Fibroblast of upper back skin (primary cell): Measurements from ENCODE around the gene MAP4K3.

Experiments
- DNase-seq: peaks from one replicate; pipeline ENCODE4 v3.0.0-alpha.2; 2013

MAP4K3 gene

DNA sequence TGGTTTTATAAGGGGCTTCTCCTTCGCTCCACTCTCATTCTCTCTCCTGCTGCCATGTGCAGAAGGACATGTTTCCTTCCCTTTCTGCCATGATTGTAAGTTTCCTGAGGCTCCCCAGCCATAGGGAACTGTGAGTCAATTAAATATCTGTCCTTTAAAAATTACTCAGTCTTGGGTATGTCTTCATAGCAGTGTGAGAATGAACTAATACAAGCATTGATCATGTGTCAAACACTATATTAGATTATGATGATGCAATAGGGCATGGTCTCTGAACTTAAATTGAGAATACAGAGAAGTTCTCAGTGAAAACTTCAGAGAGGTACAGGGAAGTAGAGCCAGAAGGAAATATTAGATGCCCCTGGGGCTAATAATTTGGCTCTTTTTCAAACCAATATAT lies 5.9 kb upstream of the MAP4K3 start:
- DNase-seq: no peak

DNA sequence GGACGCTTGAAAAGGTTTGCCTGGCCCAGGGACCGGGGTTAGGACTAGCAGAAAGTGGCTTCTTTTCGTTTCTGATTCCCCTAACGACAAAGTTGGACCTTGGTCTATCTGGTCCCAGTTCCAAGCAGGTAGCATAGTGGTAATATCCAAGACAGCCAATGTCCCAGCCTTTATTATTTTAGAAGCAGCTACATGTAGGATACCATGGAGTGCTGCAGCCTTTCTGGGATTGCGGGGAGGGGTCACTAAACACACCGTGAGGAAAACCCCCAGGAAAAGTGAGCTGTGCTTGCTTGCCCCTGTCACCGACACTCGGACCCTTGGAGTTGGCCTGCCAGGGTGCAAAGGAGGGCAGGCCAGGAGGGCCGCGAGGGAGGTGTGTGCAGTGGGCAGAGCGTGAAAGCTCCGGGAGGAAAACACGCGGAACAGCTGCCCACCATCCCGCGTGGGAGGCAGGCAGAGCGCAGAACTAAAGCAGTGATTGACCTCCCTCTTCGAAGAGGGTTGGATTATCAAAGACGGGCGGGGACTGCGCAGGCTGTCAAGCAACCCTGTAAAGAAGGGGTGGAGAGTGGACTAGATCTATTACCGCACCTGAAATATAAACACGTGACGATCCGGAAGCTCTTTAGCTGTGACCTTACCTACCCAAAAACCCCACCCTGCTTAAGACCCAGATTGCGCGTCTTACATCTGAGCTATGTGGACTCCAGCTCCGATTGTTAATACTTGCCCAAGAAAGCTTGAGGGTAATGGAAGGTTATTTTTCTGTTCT lies 624 bp upstream of the MAP4K3 start:
- no peak for DNase-seq

DNA sequence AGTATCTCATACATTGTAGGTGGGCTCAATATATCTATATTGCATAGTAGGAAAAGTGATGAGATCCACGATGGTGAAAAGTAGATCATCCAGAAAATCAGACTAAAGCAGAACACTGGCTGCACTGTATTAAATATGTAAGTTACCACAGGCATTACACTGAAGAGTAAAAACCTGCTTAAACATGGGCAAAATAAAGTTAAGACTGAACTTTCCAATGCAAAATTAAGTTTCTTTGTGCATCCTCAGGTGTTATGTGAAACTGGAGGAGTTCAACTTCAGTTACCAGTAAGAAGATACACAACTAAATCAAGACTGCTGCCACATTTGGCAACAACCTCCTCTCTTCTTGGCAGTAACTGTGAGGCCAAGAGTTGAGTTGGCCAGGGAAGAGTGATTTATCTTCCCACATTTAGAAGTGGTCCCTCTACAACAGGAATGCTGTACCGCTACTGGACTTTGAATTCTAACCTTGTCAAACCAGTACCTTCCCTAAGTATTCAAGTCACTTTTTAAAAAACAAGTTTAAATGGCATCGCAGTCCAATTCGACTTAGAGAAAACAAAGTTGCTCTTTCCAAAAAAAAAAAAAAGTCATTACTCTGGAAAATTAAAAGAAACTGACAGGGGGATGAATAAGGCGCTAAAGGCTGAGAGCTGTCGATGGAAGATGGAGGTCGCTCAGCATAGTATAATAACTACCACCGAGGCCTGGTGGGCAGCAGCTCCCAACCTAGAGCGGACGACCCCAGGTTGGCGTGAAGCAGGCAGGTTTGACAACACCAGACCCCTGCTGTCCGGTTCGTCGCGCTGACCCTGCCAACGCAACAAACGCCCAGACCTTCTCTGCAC lies 1.1 kb downstream of the MAP4K3 start:
- peak; percentile 66 for DNase-seq

DNA sequence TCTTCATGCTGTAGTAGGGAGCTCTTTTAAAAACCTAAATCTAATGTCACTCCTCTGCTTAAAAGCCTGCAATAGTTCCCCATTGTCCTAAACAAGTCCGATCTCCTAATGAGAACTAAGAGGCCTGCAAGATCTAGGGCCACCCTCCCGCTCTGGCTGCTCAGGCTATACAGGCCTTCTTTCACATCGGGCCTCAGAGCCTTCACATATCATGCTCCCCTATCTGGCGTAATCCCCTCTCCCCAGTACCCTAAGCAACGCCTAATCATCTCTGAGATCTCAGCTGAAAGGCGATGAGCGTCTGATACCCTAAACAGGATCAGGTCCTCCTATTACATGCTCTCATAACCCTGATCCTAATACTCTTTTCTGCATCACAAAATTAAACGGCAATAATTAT lies 1.9 kb downstream of the MAP4K3 start:
- no peak for DNase-seq

DNA sequence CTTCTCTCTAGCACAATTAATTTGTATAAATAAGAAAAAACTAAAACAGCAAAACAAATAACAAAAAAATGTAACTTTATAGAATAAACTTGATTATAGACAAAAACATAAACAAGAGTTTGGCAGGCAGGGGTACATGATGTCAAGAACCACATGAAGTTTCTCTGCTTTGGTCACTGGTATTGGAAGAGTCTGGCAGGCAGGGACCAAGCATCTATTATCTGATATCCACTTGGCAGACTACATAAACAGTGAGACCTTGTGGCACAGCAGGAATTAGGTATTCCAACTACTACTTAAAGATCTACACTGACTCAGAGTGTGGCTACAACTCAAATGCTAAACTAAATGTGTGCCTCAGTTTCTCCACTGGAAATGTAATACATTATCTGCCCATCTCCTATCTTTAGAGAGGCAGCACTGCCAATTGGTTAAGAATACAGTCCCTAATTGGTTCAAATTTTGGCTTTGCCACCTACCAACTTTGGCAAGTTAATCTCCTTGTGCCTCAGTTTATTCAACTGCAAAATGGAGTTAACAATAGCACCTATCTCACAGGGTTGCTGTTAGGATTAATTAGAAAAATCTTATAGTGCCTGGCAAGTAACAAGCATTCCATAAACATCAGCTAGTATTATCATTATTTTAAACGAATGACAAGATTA lies 2.7 kb downstream of the MAP4K3 start:
- no peak for DNase-seq

DNA sequence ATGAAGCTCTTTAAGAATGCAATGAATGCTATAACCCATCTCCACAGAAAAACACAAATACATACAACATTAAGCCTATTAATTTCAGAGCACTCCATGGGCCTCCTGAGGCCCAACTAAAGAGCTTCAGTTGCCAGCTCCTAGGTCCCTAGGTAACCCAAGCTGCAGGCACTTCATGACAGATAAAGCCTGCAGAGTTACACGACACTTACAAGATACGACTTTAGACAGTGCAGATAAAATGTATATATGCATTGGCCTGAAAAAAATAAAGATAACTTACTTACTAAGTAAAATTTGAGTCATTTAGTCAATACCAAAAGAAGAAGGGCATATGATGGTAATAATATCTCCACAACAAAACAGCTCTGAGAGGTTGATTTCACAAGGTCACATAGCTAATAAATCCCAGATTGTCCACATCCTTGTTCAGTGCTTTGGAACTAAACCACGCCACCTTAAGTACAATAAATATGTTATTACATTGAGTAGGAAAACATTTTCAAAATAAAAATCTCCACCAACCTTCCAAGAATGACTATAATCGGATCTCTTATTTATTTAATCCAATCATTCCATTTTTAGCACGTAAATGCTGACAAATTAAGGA lies 3.4 kb downstream of the MAP4K3 start:
- no peak for DNase-seq

DNA sequence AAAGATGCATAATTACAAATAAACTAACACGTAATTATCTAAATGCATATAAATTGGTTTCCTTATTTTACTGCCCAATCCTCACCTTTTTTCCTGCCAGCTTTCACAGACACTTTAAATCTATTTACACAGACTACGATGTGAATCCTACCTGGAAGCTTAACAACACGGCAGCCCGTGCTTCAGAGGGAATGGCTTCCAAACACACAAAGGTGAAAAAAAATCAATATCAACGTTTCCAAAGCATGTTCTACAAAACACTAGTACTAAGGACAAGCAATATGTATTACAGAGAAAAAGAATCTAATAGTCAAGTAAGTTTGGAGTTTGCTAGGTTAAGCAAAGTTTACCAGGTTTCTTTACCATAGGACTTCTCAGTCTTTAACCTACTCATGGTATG lies 4.4 kb downstream of the MAP4K3 start:
- DNase-seq: no peak

DNA sequence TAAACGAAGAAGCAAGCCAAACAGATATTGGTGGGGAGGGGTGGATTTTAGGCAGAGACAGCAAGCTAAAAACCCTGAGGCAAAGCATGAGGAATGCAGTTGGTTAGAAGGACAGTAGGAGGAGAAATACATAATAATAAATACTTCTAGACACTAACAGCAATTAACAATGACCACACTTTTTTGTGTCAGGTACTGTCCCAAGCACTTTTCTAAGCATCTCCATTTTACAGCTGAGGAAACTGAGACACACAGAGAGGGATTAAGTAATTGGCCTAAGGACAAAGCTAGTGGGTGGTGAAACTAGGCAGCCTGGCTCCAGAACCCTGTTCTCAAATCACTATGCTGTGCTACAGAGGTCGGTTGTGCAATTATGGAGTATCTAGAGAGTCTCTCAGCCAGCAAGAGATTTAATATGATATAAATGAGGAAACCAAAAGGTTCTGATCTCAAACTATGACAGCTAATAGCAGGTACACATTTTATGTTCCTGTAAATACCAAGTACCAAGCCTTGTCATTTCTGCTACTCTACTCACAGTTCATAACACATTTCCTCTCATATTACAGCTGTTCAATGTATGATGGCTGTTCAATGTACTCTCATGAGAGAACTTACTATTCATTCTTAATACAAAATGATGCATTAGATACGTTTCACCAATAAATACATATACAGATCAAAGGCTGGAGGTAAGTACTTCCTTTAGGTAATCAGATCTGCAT lies 5.3 kb downstream of the MAP4K3 start:
- no peak for DNase-seq

DNA sequence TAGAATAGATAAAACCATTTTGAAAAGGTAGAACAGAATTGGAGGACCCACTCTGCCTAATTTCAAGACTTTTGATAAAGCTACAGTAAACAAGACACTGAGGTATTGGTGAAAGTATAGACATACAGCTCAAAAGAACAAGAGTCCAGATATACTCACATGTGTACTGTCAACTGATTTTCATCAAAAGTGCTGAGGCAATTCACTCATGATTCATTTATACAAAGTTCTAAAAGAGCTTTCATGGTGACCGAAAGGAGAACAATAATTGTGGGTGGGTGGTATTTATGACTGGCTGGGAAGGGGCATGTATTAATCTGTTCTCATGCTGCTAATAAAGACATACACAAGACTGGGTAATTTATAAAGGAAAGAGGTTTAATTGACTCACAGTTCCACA lies 7.3 kb downstream of the MAP4K3 start:
- no peak for DNase-seq

DNA sequence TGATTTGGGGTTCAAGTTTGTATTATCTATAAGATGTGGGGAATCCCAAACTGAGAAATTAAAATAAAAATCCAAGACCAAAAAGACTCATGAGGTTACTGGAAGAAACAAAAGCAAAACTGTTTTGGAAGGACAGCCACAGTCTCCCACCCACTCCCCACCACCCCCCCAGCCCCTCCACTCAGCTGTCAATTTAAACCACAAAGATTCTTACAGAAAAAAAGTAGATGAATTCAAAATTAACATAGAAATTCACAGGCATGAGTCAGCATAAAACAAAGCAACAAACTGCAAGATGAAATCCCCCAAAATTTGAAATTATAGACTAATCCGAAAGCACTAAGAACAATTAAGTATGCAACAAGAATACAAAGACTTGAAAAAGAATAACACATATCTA lies 12.1 kb downstream of the MAP4K3 start:
- no peak for DNase-seq

DNA sequence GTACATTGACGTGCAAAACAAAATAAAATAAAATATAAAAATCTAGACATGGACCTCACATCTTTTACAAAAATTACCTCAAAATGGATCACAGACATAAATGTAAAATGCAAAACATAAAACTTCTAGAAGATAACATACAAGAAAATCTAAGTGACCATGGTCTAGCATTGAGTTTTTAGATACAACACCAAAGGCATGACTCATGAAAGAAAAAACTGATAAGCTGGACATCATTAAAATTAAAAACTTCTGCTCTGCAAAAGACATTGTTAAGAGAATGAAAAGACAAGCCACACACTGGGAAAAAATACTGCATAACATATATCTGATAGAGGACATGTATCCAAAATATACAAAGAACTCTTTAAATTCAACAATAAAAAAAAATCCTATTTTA lies 14.4 kb downstream of the MAP4K3 start:
- no peak for DNase-seq

DNA sequence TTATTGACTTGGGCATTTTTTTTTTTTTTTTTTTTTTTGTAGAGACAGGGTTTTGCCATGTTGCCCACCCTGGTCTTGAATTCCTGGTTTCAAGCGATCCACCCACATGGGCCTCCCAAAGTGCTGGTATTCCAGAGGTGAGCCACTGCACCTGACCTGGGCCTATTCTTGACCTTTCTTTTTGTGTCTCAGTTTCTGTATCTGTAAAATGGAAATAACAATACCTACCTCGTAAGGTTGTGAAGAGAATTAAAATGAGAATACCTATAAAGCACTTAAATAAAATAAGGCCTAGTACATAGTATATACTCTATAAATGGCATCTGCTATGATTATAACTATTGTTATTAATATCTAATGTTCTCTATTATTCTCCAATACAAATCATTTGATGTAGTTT lies 15.7 kb downstream of the MAP4K3 start:
- DNase-seq: no peak

DNA sequence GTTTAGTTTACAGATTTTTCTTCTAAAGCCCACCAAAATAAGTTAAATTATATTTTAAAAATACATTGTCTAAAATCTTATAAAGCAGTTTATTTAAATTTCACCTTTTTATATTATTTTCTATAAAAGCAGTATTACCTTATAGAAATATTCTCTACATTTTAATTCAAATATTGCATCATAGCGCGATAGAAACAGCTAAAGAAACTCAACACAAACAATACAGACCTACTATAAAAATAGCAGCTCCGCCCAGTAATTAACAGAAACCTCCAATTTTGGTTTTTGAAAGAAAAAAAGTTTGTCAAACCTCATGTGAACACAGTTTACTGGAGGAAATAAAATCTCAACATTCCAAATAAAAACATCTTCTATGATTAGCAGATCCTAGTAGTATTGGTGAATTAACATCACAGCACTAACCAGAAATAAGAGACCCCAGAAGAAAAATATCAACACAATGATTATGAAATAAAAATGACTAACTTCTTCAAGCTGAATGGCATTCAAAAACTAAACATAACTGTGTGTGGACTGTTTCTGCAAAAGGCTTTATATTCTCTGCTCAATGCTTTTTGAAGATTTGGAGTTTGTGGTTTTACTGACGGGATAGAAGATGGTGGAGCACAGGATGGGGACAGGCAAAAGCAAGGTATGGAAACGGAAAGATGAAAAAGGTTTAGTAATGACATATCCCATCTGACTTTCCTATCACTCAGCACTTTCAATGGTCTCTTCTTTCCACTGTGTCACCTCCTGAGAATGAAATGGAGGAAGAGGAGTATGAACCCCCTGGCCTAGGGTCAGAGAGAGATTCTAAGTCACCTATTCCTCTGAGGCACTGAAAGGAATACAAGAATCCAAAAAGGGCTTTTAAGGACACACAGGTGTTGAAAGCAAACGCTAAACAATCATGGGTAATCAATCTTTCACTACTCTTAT lies 17.5 kb downstream of the MAP4K3 start:
- DNase-seq: peak; percentile 39

DNA sequence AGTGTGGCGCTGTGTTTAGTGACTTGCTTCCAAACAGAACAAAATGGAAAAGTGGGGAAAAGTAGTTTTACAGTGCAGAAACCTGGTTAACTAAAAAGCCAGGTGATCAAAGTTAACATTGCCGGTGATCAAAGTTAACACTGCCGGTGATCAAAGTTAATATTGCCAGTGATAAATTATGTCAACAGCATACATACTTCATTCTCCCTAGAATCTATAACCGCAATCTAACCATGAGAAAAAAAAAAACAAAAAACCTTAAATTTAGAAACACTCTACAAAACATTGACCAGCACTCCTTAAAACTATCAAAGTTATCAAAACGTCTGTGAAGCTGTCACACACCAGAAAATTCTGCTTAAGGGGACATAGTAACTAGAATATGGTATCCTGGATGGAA lies 18.6 kb downstream of the MAP4K3 start:
- DNase-seq: no peak

DNA sequence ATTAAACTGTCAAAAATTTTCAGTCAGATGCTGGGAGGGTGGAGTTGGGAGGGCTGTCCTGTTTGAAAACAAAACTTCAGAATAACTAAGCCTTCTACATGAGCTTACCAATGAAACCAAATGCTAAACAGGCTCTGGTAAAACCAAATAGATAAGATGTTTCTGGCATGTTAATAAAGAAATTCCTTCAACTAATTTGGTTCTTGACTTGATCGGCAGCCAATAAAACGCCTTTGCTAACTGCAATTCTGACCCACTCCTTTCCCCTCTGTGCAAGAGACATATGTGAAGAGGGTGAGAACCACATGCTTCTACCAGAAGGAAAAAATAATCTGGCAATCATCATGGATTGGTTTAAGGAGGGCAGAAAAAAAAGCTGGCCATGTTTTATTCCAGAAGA lies 20.9 kb downstream of the MAP4K3 start:
- DNase-seq: peak; percentile 84

DNA sequence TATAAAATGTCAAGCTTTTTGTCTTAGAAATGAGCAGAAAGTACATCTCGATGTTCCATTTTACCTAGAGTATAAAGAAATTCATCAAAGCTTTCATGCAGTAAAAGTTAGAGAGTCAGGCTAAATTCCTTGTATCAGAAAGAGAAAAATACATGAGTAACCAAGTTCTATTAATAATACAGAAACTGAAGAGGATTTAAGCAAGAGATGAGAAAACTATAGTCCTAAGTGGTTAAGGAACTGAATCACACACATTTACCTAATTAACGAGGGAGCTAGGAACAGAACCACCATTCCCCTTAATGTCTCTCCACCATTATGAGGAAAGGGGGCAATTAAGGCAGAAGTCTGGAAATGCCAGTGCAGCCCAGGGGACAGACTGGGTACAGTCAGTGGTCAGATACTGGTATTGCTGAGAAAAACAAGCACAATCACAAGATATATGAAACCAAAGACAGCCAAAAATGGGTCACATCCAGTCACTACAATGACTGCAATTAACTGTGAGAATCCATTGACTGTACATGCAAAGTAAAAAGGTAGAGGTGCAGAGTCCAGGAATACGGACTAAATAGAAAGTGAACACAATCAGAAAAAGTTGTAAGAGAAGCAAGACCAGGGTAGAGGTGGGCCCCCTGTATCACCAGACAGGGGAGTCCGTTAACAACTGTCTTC lies 23.9 kb downstream of the MAP4K3 start:
- no peak for DNase-seq

DNA sequence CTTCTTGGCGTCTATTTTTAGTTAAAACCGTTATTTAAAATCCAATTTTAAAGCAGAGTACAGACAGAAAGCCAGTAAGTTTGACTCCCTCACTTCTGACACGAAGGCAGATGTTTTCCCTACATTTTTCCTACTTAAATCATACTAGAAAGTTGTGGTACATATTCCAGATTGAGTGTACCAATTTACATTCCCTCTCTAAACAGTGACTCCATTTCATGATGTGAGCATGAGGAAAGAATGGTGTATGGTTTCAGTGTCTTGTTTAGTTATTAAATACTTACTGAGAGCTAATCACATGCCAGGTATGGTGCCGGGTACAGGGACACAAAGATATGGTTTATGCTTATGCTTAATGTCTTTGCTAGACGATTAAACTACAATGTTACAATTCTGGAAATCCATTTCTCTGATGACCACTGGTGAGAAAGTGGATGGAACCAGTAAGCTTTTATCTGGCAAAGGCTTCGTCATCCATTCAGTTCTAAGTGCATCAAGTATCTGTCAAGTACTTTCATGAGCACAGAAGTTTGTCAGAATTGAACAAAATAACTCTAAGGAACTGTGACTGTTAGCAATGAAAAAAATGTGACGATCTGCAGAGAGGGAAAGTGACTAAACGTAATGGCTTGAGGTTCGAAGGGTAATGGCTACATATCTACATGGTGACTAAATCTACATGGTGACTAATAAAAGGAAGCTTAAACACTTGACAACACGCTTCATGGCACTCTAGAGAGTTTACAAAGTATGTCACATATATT lies 25.7 kb downstream of the MAP4K3 start:
- peak; percentile 85 for DNase-seq

DNA sequence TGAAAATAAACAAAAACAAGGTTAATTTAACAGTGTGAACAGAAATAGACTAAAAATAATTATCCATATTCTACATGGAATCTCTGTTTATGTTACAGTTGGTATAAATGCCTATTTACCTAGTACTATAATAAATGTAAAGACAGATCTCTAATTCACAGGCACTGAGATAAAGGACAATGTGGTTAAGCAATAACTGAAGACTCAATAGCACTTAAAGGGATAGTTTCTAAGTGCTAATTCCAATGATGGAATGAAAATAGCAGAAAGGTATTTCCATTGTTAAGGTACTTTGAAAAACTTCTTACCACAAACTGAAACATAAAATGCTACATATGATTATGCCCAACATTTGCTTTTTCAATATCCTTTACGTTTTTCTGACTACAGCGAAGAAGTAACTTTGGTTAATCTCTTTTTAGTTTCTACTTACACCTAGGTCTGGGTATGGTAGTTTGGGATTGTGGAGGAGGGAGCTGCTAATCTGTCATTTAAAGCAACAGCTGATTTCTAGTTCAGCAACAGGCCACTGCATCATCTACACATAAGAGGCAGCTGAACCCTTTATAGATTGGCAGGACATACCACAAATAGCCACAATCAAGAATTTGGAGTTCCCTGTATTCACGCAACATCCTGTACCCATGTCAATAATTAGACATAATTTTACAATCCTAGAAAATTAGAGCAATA lies 27.2 kb downstream of the MAP4K3 start:
- DNase-seq: no peak

DNA sequence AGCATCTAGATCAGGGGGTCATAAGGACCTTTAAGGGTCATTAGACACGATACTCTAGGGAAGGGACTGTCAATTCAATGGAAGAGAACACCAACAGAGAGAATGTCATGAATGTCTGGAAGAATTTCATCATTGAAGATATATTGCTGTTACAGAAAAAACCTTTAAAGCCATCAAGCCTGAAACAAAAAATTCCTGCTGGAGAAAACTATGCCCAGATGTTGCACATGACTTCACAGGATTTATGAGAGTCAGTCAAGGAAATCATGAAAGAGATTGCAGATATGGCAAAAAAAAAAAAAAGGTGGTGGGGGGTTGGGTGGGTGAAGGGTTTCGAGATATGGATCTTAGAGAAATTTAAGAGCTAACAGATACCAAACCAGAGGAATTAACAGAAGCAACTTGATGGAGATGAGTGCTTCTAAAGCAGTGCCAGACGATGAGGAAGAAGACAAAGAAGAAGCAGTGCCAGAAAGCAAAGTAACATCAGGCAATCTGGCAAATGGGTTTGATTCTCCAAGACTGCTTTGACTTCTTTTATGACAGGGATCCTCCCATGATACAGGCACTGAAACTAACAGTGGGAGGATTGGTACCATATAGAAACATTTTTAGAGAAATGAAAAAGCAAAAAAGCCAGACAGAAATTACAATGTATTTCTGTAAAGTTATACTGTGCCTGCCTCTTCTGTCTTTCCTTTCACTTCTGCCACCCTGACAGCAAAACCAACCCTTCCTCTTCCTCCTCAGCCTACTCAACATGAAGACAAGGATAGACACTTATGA lies 28.5 kb downstream of the MAP4K3 start:
- peak; percentile 72 for DNase-seq
